ENCODE data around the gene SNAP47.

Gene SNAP47

DNA sequence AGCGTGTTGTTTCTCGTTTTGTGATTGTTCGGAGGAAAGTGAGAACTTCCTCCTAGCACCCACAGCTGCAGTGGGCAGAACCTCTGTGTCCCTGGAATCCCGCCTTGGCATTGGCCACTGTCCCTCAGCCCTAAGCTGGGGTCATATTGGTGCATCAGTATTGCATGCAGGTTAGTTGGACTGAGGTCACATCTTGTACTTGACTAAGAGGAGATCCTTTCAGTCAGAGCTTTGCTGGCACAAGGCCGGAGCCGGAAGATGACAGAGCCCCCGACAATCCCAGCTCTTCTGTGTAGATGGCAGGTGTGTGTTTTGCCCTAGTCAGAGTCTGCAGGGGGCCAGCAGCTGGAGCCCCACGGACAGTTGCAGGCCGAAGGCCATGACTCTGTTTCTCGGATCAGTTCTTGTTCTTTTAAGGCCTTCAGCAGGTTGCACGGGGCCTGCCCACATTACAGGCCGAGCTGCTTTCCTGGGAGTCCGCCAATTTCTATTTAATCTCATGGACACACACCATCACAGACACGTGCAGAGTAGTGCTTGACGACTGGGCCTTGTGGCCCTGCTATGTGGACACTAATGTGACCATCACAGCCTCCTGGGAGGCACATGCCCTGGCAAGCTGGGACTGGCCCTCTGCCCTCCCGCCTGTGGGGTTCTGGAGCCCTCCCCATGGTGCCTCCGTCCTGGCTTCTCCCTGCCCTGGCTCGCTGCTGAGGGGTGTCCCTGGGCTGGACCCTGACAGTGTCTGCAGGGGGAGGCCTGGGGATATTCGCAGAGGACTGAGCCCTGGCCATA lies 14.9 kb downstream of the SNAP47 start:
- DNase-seq (ENCODE audit: low read depth): no peak

DNA sequence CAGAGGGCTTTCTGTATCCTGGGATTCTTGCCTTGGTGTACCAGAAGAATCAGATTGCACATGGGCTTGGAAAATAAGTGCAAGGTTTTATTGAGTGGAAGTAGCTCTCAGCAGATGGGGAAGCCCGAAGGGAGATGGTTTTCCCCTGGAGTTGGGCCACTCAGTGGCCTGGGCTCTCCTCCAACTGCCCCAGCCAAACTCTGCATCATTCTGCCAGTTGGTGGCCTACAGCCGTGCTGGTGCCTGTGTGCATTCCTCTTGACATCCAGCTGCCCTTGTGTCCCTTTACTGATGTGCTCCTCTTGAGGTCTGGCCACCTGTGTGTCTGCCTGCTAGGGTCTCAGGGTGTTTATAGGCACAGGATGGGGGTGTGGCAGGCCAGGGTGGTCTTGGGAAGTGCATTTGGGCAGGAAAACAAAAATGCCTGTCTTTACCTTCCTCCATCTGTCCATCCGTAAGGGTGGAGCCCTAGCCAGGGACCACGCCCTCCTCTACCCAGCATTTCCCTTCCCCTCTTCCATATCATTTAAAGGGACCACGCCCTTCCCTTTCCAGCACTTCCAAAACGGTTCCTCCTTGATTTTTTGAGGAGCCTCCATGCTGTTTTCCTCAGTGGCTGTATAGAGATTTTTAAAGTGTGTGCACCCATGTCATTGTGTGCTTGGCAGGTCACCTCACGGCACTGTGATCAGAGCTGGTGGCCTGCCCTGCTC lies 18.9 kb downstream of the SNAP47 start:
- no peak for DNase-seq (ENCODE audit: low read depth)

DNA sequence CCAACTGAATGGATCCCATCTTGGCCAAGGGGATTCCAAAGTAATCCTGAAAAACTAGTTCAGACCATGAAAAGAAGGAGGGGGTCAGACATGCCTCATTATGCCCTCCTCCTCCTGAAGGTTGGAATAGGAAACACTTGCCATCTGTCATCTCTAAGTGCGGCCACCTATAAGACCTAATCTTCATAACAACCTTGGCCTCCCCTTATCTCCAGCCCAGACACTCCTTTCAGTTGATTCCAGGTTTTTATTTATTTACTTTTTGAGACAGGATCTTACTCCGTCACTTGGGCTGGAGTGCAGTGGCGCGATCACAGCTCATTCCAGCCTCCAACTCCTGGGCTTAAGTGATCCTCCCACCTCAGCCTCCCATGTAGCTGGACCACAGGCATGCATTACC lies 19.7 kb downstream of the SNAP47 start:
- no peak for DNase-seq (ENCODE audit: low read depth)

DNA sequence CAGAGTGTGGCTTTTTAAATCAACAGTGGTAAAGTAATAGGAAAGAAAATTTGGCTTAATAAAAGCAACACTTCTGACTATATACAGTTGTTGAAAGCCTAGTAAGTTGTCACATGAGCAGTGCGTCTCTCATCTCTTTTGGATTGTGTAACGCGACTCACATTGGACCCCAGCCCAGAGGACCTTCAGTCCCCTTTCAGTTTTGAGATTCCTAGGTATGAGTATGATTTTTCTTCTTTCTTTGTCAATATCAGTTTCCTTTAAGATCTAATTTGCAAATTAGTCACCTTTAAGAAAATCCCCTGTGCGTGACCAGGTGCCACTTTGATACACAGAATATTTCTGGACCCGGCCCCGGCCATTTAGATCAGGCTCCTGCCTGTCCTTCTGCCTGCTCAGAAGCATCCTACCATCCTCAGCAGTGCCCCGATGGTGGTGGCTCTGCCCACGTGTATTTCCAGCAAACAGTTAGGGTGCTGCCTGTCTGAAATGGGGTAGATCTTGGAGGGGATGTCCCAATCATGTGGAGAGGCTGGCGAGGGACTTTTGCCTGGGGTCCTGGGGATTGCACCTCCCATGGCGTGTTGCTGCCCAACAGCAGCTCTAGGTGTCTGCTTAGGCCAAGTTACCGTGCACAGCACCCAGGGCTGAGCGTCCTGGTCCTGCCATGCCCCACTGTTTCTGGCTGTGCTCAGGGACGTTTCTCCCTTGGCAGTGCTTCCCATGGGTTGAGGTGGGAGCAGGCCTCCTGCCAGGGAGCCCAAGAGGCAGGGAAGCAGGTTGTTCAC lies 21.1 kb downstream of the SNAP47 start:
- no peak for DNase-seq (ENCODE audit: low read depth)

DNA sequence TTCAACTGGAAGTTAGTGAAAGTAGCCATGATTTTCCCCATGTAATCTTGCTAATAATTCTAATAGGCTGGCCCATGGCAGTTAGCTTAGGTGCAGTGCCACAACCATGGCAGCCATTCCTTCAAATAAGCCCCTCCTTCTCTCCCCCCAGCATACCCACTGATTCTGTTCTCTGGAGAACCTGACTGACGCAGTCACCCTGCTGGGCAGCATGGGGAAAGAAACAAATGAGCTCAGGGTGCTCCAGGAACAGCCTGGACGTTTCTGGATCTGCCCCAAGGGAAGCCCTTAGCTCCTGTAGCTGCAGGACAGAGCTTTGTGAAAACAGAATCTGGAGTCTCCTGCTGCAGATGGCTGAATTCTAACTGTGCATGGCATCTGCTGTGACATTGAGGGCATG lies 22.5 kb downstream of the SNAP47 start:
- DNase-seq (ENCODE audit: low read depth): no peak

DNA sequence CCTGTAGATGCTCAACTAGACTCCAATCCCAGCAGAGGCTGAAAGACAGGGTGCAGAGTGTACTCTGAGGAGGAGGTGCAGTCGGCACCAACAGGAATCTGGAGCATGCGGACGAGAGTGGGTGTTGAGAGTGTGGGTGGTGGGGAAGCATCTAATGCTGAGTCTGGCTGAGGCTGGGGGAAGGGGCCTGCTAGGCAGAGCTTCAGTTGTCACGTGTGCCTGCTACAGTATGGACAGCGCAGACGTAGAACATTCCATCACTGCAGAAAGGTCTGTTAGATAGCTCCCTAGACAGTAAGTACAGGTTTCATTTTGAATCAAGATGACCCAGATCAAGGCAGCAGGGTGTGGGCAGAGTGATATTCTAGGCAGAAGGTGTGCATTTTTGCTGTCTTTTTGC lies 23.1 kb downstream of the SNAP47 start:
- no peak for DNase-seq (ENCODE audit: low read depth)

DNA sequence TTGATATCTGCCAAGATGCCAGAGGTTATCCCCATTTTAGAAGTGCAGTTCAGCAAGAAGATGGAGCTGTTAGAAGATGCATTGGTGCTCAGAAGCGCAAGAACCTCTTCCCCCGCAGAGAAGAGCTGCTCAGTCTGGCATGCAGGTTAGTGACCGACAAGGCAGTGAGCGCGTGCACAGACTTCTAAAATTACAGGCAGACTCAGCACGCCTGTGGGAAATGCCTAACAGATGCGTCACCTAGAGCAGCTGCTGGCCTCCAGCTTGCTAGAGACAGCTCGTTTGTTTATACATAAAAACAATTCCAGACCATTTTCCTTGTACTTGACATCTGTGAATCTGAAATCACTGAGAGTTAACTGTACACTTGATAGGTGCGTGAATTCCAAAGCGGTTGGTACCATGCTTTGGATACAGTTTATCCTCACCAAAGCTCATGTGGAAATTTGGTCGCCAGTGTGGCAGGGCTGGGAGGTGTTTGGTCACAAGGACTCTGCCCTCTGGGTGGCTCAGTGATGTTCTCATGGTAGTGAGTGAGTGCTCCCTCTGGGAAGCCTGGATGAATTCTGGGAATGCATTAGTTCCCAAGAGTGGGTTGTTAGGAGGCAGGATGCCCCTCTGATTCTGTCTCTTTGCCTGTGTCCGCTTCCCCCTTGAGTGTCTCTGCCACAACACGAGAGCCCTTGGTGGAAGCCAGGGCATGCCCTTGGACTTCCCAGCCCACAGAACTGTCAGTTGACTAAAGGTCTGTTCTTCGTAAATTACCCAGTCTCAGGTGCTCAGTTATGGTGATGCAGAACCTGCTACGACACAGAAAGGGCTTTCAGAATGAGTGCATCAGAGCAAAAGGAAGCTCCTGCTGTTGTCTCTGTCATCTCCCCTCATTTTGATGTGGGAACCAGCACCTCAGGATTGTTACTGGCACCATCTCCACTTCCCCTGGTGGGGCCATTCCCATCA lies 24.4 kb downstream of the SNAP47 start:
- no peak for DNase-seq (ENCODE audit: low read depth)

DNA sequence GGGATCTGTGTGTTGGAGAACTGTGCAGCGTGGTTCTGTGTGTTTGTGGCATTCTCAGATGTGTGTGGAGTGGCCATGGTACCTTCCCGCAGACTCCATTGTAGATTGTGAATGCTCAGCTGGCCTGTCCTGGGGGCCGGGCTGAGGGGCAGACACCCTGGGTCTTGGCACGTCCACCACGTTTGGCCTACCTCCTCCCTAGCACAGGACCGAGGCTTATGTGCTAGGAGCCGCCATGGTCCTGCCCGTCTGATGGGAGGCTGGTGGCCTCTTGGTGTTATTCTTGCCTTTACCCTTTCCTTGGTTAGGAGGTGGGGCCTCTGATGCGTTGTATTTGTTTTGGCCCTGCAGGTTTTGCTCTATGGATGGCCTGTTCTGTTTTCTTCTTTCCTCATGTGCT lies 25.1 kb downstream of the SNAP47 start:
- no peak for DNase-seq (ENCODE audit: low read depth)

DNA sequence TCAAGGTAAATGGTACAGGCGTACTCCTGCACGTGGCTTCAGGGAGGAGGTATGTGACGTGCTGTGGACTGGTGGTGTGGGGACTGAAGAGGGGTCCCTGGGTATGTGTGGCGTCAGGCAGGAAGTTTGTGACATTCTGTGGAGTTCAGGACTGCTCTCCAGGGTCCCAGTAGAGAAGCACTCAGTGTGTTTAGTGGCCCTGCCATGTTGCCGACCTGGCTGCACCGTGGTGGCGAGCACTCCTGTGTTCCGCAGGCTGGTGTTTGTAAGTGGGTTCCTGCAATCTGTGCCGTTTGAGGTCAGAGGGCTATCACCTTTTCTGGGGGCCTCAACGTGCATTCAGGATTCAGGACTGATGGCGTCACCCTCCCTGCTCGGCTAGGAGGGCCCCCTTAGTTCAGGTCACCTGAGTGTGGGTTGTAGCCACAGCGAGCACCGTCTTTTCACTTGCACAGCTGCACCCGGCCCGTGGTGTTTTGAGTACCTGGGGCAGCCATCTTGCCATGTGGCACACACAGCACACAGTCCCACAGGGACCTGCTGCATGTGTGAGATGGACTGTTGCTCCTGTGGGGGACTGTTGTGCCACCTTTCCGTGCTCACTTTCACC lies 26.5 kb downstream of the SNAP47 start:
- DNase-seq (ENCODE audit: low read depth): no peak

DNA sequence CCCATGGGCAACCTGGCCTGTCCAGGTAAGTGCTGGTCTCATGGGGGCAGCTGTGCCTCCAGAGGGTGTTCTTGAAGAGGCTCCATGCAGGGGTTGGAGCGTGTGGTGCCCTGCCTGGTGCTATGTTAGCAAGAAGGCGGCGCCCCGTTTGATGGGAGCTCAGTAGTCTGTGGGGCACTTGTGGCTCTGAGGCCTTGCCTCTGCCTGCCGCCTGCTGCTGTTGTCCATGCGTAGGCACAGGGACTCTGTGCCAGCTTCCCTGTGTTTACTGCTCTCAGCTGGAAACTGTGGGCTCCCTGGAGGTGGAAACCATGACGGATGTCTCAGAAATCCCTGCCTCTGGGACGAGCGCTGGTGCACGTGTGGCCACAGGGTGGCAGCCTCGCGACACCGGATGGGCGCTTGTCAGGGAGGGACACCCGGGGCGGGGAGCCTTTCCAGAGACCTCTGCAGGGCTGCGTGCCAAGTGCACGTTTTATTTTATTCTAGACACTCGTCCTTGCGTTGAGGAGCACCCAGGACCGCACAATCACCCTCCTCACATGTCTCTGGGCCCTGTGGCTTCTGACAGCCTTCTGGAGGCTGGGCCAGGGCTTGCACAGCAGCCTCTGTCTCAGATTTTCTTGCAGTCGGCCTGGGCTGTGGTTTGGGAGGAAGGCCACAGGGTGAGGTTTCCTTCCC lies 27.1 kb downstream of the SNAP47 start:
- DNase-seq (ENCODE audit: low read depth): peak; percentile 72

DNA sequence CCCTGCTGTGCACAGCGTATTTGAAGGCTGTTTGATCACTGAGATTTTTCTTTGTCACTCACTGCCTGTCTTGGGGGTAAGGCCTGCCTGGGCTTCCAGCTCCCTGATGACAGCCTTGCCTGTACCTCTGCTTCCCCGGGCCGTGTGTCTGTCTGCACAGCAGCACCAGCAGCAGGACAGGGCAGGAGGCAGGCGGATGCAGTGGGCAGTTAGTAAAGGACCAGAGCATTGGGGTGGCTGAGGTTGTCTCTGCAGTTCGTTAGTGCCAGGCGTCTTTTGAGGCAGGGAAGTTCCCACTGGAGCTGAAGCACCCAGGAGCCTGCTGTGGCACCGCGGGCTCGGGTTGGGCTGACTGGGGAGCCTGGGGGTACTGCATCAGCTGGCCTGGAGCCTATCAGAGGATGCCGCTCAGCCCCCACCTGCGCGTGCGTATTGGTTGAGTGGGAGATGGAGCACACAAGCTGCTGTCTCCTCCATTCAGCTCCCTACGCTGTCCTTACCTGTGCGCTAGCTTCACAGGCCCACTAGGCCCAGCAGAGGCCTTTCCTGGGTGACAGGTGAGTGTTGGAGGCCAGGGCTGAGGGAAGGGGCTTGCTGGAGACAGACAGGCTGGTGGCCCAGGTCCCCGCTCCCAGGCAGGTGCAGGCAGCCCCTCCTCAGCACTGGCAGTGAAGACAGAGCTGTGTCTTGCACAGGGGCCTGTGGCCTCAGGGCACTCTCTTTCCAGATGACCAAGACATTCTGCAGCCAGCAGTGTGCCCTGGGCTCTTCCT lies 28.2 kb downstream of the SNAP47 start:
- DNase-seq (ENCODE audit: low read depth): no peak

DNA sequence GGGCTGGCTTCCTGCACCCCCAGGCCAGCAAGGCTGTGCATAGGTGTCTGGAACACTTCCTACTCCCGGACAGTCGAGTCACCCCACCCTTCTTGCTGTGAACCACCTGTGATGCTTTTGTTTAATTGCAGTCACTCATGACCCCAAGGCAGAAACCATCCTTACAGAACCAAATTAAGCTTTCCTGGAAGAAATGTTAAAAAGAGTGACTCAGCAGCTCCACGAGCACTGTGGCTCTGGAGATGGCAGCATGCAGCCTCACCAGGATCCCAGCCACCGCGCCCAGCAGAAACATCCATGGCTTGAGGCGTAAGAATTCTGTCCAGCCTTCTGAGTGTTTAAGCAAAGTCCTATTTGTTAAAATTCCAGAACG lies 28.8 kb downstream of the SNAP47 start:
- DNase-seq (ENCODE audit: low read depth): no peak

DNA sequence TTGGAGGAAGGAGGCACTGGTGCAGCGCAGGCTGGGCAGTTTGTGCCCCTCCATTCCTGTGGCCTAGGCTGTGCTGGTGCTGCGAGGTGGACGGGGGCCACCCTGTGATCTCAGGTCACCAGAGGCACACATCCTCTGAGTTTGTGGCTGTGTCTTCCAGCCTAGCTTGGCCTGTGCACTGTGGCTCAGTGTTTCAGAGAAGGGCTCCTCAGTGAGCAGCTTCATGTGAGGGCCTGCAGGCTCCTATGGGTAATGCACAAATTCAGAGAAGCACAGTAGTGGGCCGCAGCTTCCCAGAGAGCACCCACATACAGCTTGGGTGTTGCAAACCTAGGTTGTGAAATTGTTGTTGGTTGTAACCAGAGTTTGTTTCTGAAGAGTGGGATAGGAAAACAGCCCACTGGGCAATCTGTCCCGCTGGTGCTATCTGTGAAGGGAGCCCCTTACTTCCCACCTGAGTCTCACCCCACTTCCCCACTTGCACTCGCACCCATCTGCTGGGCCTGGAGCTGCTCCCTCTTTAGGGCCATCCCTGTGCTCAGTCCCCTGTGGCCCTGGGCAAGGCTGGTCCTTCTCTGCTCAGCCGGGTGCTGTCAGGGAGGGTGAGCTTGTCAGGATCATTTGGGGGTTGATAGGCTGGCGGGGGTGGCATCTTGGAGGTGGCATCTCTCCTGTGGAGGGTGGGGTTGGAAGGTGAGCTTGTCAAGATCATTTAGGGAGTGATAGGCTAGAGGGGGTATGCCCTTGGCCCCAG lies 30.2 kb downstream of the SNAP47 start:
- no peak for DNase-seq (ENCODE audit: low read depth)

DNA sequence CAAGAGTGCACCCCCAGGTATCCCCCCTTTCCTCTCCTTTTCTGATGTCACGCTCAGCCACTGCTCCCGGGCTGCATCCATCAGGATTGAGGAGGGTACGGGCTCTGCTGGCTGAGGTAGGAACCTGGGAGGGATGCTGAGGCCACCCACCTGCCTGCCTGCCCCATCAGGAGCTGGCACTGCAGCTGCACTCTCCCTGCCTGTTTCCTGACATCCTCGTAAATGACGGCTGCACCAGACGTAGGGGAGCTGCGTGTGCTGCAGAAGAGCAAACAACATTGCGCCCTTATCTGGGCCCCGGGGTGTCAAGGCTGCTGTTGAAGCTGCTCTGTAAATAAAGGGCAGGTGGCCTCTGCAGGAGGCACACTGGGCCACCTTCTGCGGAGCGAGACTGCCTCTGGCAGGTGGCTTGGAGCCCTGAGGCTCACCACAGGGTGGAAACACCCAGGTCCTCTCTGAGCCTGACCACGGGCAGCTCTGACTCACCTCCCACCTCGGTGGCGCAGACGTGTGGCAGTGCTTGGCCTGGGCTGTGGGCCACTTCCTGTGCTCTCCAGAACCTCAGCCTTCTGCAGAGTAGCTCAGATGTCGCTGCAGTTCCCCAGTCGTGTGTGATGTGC lies 30.9 kb downstream of the SNAP47 start:
- peak; percentile 66 for DNase-seq (ENCODE audit: low read depth)

DNA sequence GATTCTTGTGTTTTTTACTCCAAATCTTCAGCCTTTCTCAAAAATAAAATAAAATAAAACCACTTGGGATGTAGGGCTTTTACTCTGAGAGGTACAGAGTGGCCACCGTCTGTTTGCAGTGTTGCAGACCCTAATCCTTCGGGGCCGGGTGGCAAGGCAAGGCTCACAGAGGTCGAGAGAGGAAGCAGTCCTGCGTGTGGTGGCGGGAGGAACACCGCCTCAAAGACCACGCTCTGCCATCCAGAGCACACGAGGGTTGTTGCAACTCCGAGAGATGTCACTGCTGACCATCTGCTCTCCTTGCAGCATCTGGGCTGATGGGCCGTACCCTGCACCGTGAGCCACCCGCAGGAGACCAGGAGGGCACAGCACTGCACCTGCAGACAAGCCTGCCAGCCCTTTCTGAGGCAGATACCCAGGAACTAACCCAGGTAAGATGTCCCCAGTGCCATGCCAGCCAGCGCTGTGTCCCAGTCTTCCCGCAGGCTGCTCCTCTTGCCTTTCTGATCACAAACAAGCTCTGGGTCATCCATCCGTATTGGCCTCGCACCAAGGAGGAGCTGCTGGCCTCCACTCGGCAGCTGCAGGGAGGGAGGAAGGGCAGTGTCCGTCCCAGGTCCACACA lies 31.5 kb downstream of the SNAP47 start:
- DNase-seq (ENCODE audit: low read depth): no peak

DNA sequence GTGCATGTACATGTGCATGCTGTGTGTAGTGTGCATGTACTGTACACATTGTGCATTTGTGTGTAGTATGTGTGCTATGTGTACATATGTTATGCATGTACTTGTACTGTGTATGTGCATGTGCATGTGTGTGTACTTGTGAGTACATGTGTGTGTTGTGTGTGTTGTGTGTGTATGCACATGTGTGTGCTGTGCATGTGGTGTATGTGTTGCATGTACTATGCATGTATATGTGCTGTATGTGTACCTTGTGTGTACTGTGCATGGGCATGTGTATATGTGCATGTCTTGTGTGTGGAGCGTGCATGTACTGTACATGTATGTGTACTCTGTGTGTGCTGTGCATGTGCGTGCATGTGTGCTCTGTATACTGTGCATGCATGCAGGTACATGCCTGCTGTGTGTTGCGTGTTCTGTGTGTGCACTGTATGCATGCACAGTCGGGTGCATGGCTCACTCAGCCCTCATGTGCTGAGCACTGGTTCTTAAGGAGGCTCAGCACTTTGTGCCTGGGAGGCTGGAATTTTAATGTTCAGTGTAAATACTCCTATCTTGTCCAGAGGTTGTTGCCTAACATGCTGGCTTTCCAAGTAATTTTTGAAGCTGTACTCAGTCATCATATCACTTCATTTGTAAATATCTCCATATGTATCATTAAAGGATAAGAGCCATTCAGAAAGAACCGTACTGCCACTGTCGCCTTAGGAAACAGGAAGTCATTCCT lies 32.3 kb downstream of the SNAP47 start:
- DNase-seq (ENCODE audit: low read depth): no peak

DNA sequence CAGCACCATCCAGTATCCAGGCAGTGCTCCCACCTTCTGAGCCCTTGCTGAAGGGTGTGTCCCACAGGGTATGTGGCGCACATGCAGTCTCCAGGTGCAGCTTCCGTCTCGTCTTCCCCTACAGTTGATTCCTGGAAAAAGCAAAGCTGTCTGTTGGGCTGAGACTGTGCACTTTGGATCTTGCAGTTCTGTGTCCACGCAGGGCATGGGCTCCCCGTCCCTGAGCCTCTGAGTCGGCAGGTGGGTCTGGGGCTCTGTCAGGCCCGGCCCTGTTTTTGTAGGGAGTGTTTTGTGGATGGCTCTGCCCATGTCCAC lies 32.8 kb downstream of the SNAP47 start:
- DNase-seq (ENCODE audit: low read depth): no peak

DNA sequence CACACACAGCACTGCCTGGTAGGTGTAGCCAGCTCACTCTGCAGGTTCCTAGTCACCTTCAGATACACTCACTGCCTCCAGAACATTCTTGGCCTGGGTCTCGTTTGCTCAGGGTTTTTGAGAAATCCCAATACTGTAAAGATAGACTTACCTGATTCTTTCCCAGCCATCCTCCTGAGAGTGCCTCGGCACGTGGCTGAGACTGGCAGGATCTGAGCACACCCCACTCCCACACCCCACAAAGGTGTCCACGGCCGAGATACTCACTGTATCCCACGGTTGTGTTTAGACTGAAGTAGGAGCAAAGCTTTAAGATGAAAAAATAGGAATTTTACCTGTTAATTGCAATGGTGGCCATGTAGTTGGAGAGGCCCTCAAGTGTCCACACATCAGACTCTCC lies 33.4 kb downstream of the SNAP47 start:
- no peak for DNase-seq (ENCODE audit: low read depth)

All from stimulated activated CD8-positive, alpha-beta memory T cell treated with anti-CD3 and anti-CD28 coated beads, Interleukin-4, amount 100 ng/mL, for 24 hours (primary cell).